ENCODE data around the gene INTS12. TPM values are rescaled to one million over a fixed set of nuclear protein-coding genes. Genes with fewer than 3 reads are reported as not detected.

Gene INTS12
- total and polyA plus RNA-seq, 2 experiments from 2014 or later = 12.6 to 15.3 TPM

DNA sequence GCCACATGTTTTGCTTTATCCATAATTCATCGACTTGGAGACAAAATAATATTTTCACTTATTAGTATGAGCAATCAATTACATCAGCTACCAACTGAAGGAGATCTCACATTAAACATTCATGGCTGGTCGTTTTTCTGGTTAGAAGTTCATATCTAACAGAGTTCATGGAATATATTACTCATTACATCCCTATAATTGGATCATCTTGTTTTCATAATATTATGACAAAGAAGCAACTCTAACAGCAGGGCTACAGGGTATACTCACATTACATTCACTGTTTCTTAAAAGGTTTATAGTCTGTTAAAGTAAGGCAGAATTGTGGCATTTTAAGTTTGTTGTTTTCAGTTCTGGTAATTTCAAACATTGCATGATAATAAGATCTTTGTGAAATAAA, 33.1 kb upstream of the INTS12 start:
- Histone ChIP-seq H3F3A (replicated peaks; ENCODE audit: low read depth) (no peaks in the 10 kb centered on the region), H3K36me3 (ENCODE audit: insufficient read depth) (0 out of 2 replicates have a peak, but pooled peaks cover 3% of the 10 kb centered on the region), H2AFZ (no peak overlapping the region), H3K4me1 (ENCODE audit: insufficient read depth) (no peaks in the 10 kb centered on the region), H3K9me2 (ENCODE audit: insufficient read depth) (no peaks in the 10 kb centered on the region), H3K4me2 (no peak overlapping the region), H3K27ac (ENCODE audit: low read depth) (no peak overlapping the region), H3K79me2 (replicated peaks; ENCODE audit: insufficient read depth) (peaks cover 5% of the 10 kb centered on the region; the same call in 1 of the 2 replicates), H4K20me1 (replicated peaks; ENCODE audit: insufficient read depth) (no peaks in the 10 kb centered on the region), H3K4me3 (no peak overlapping the region), H3K27me3 (ENCODE audit: insufficient read depth) (no peaks in the 10 kb centered on the region)
- ATAC-seq = no peak
- Mint-ChIP-seq H3K4me3 (no peak overlapping the region), H3K27ac (no peak overlapping the region), H3K27me3 (ENCODE audit: insufficient read depth, low read depth, poor library complexity) (peaks cover 2% of the 10 kb centered on the region), H3K36me3 (ENCODE audit: low read depth) (peaks cover 36% of the 10 kb centered on the region), H3K4me1 (no peaks in the 10 kb centered on the region), H3K9me3 (peaks cover 21% of the 10 kb centered on the region)
- DNase-seq (ENCODE audit: low spot score) = no peak
- TF ChIP-seq, protein P1, sequence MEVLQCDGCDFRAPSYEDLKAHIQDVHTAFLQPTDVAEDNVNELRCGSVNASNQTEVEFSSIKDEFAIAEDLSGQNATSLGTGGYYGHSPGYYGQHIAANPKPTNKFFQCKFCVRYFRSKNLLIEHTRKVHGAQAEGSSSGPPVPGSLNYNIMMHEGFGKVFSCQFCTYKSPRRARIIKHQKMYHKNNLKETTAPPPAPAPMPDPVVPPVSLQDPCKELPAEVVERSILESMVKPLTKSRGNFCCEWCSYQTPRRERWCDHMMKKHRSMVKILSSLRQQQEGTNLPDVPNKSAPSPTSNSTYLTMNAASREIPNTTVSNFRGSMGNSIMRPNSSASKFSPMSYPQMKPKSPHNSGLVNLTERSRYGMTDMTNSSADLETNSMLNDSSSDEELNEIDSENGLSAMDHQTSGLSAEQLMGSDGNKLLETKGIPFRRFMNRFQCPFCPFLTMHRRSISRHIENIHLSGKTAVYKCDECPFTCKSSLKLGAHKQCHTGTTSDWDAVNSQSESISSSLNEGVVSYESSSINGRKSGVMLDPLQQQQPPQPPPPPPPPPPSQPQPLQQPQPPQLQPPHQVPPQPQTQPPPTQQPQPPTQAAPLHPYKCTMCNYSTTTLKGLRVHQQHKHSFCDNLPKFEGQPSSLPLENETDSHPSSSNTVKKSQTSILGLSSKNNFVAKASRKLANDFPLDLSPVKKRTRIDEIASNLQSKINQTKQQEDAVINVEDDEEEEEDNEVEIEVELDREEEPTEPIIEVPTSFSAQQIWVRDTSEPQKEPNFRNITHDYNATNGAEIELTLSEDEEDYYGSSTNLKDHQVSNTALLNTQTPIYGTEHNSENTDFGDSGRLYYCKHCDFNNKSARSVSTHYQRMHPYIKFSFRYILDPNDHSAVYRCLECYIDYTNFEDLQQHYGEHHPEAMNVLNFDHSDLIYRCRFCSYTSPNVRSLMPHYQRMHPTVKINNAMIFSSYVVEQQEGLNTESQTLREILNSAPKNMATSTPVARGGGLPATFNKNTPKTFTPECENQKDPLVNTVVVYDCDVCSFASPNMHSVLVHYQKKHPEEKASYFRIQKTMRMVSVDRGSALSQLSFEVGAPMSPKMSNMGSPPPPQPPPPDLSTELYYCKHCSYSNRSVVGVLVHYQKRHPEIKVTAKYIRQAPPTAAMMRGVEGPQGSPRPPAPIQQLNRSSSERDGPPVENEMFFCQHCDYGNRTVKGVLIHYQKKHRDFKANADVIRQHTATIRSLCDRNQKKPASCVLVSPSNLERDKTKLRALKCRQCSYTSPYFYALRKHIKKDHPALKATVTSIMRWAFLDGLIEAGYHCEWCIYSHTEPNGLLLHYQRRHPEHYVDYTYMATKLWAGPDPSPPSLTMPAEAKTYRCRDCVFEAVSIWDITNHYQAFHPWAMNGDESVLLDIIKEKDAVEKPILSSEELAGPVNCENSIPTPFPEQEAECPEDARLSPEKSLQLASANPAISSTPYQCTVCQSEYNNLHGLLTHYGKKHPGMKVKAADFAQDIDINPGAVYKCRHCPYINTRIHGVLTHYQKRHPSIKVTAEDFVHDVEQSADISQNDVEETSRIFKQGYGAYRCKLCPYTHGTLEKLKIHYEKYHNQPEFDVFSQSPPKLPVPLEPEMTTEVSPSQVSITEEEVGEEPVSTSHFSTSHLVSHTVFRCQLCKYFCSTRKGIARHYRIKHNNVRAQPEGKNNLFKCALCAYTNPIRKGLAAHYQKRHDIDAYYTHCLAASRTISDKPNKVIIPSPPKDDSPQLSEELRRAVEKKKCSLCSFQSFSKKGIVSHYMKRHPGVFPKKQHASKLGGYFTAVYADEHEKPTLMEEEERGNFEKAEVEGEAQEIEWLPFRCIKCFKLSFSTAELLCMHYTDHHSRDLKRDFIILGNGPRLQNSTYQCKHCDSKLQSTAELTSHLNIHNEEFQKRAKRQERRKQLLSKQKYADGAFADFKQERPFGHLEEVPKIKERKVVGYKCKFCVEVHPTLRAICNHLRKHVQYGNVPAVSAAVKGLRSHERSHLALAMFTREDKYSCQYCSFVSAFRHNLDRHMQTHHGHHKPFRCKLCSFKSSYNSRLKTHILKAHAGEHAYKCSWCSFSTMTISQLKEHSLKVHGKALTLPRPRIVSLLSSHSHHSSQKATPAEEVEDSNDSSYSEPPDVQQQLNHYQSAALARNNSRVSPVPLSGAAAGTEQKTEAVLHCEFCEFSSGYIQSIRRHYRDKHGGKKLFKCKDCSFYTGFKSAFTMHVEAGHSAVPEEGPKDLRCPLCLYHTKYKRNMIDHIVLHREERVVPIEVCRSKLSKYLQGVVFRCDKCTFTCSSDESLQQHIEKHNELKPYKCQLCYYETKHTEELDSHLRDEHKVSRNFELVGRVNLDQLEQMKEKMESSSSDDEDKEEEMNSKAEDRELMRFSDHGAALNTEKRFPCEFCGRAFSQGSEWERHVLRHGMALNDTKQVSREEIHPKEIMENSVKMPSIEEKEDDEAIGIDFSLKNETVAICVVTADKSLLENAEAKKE (CRISPR knock-in tag; IDR thresholded peaks at IDR 0.05) = no peak
- no peak for TF ChIP-seq JUNB (IDR thresholded peaks at IDR 0.05; ENCODE audit: unreplicated experiment)
- TF ChIP-seq EZH2phosphoT487 (IDR thresholded peaks at IDR 0.05; ENCODE audit: unreplicated experiment) = no peak
- TF ChIP-seq NANOG (IDR thresholded peaks at IDR 0.05; ENCODE audit: borderline replicate concordance) = no peak
- TF ChIP-seq POLR2AphosphoS5 (IDR thresholded peaks at IDR 0.05; ENCODE audit: low read depth) = no peak
- TF ChIP-seq ZNF331 (CRISPR knock-in tag; IDR thresholded peaks at IDR 0.05; ENCODE audit: low read depth) = no peak
- TF ChIP-seq, protein P2, sequence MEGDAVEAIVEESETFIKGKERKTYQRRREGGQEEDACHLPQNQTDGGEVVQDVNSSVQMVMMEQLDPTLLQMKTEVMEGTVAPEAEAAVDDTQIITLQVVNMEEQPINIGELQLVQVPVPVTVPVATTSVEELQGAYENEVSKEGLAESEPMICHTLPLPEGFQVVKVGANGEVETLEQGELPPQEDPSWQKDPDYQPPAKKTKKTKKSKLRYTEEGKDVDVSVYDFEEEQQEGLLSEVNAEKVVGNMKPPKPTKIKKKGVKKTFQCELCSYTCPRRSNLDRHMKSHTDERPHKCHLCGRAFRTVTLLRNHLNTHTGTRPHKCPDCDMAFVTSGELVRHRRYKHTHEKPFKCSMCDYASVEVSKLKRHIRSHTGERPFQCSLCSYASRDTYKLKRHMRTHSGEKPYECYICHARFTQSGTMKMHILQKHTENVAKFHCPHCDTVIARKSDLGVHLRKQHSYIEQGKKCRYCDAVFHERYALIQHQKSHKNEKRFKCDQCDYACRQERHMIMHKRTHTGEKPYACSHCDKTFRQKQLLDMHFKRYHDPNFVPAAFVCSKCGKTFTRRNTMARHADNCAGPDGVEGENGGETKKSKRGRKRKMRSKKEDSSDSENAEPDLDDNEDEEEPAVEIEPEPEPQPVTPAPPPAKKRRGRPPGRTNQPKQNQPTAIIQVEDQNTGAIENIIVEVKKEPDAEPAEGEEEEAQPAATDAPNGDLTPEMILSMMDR (conservative IDR thresholded peaks at IDR 0.05; ENCODE audit: low read depth in 2 of 2) = no peak
- no peak for TF ChIP-seq CREB1 (CRISPR knock-in tag; IDR thresholded peaks at IDR 0.05; ENCODE audit: low read depth)
- no peak for TF ChIP-seq ZNF114 (CRISPR knock-in tag; IDR thresholded peaks at IDR 0.05)
- TF ChIP-seq STAT1 (IDR thresholded peaks at IDR 0.05; ENCODE audit: unreplicated experiment) = no peak
- TF ChIP-seq, protein P3, sequence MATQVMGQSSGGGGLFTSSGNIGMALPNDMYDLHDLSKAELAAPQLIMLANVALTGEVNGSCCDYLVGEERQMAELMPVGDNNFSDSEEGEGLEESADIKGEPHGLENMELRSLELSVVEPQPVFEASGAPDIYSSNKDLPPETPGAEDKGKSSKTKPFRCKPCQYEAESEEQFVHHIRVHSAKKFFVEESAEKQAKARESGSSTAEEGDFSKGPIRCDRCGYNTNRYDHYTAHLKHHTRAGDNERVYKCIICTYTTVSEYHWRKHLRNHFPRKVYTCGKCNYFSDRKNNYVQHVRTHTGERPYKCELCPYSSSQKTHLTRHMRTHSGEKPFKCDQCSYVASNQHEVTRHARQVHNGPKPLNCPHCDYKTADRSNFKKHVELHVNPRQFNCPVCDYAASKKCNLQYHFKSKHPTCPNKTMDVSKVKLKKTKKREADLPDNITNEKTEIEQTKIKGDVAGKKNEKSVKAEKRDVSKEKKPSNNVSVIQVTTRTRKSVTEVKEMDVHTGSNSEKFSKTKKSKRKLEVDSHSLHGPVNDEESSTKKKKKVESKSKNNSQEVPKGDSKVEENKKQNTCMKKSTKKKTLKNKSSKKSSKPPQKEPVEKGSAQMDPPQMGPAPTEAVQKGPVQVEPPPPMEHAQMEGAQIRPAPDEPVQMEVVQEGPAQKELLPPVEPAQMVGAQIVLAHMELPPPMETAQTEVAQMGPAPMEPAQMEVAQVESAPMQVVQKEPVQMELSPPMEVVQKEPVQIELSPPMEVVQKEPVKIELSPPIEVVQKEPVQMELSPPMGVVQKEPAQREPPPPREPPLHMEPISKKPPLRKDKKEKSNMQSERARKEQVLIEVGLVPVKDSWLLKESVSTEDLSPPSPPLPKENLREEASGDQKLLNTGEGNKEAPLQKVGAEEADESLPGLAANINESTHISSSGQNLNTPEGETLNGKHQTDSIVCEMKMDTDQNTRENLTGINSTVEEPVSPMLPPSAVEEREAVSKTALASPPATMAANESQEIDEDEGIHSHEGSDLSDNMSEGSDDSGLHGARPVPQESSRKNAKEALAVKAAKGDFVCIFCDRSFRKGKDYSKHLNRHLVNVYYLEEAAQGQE (IDR thresholded peaks at IDR 0.05; ENCODE audit: unreplicated experiment) = no peak
- no peak for TF ChIP-seq EZH2 (IDR thresholded peaks at IDR 0.05; ENCODE audit: low read depth, unreplicated experiment)
- TF ChIP-seq ETS1 (IDR thresholded peaks at IDR 0.05) = no peak

Measured in GM23338 (cell line).